HT1080 (cell line): ENCODE measurements around the gene SEMA6D. TPM values are rescaled to one million over a fixed set of nuclear protein-coding genes. Genes with fewer than 3 reads are reported as not detected.
"Not testable (repeated sequence)": the region's sequence is repeated elsewhere in the genome, so short reads cannot be mapped to it uniquely, and the experiment has no call there.

ENCODE experiments used
- DNase-seq: peaks from one replicate; pipeline ENCODE4 v3.0.0-alpha.2; 2015; ENCODE audit warnings: low read depth
- total RNA-seq: library from RNA; depleted of rRNA; stranded (reverse); fragments of >200 nt; shearing (Covaris generic); gene quantifications from 2 replicates; pipeline ENCODE4 v1.2.3, GENCODE V29; 2014

Gene SEMA6D
- total RNA-seq, 1 experiment from 2014 or later: 0.35 TPM

DNA sequence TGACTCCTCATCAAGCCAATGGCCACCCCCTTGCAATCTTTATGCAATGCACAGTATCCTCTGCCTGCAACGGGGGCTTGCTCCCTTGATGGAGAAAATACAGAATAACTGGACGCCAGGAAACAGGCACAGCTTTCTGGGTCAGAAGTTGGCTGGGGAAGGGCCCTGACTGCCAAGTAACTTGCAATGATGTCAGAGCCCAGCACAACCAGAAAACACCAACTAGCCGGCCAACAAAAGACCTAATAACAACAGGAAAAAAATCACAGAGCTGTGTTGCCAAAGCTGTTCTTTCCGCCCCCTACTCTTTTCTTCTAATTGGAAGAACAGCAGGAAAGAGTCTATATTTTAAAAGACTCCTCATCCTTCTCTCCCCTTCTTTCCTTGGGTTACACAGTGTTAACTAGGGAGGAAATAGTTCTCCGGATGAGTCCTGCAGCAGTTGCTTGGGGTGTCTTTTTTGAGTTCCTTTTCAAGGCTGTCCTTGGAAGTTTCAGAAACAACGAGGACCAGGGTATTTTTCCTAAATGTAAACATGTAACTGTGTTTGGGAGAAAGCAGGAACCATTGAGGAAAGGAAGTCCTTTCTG lies 1.4 kb upstream of the SEMA6D start:
- DNase-seq: no peak

DNA sequence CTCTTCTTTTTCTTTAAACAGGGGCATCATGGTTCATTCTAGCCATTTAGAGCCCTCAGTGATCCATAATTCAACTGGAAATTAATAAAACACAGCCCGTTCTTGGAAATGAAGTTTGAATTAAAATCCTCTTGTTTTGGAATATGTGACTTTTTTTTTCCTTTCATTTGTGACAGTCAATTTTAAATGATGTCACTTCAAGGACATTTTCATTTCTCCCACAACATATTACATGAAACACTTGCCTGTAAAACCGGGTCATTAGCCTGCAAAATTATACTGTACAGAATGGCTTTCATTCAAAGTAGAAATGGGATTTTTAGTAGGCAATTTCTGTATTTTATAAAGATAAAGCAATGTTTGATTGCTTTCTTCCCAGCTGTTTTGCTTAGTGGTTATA lies 789 bp upstream of the SEMA6D start:
- no peak for DNase-seq

GRCh38 chr15:47718497-47719437 lies 1.5 kb downstream of the SEMA6D start:
- no peak for DNase-seq

GRCh38 chr15:47719730-47720129 lies 2.4 kb downstream of the SEMA6D start:
- no peak for DNase-seq

GRCh38 chr15:47720555-47720954 lies 3.2 kb downstream of the SEMA6D start:
- DNase-seq: no peak

DNA sequence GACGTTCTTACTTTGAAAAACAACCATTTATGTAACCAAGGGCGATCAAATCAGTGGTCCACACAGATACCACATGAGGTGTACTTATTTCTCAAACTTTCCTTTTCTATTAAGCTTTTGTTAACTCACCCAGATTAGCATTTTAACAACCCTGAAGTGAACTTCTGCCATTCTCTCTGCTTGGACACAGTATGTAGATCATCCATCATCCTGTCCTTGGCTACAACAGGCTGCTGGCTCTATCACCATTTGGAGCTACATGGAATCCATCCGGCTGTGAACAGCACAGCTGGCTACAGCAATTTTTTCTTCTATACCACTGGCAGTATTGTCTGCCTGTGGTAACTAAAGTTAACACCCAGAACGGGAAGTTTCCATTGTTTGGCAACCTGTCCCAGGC lies 4.4 kb downstream of the SEMA6D start:
- no peak for DNase-seq

GRCh38 chr15:47724346-47724745 lies 7.0 kb downstream of the SEMA6D start:
- DNase-seq: no peak

DNA sequence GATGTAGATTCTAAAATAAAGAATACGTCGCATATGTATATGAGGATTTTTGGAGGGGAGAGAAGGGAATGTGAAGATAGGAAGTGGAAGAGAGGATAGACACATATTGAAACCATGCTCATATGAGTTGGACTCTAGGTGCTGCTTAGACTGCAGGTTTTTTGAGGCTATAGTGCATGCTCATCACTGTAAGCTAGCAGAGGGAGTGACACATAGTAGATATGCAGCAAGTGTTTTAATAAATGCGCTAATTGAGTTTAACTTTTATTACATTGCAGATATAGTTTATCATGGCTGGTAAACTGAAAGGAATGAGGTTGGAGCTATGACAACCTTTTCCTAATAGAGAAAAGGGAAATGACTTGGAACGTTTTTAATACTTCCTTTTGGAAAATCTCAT lies 7.7 kb downstream of the SEMA6D start:
- no peak for DNase-seq

DNA sequence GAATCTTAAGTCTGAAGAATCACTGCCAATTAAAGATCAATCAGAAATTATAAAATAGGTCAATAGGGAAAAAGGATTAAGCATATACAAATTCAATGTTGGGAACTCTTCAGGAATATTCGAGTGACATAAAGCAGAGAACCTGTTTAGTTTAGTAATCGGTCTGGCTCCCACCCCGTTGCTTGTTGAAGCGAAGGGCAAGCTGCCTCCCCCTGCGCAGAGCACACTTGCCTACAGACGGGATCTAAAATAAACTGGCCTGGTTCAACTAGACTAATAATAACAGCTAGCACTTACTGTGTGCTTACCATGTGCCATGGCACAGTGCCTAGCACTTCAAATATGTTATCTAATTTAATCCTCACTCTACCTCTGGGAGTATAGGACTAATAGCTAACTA lies 8.6 kb downstream of the SEMA6D start:
- no peak for DNase-seq

- no peak for DNase-seq
Measured at GRCh38 chr15:47726399-47726823, 9.1 kb downstream of the SEMA6D start.

- no peak for DNase-seq
Measured at GRCh38 chr15:47727137-47727536, 9.8 kb downstream of the SEMA6D start.

DNA sequence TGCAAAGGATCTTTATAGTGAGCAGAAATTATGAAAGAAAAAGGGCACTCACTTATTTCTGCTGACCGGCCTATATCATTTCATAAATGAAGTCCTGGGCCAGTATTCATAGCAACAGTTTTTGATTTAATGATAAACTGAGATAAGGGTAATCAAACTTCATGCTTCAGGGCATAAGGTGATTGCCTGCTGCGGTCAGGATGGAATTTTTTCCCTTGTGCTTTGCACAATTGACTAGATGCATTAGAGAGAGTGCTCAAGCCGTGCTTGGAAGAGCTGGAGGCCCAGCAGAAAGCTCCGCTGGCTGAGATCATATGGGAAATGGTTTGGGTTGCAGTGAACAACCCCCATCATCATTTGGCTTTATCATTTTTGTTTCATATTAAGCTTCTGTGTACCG lies 10.4 kb downstream of the SEMA6D start:
- no peak for DNase-seq

DNA sequence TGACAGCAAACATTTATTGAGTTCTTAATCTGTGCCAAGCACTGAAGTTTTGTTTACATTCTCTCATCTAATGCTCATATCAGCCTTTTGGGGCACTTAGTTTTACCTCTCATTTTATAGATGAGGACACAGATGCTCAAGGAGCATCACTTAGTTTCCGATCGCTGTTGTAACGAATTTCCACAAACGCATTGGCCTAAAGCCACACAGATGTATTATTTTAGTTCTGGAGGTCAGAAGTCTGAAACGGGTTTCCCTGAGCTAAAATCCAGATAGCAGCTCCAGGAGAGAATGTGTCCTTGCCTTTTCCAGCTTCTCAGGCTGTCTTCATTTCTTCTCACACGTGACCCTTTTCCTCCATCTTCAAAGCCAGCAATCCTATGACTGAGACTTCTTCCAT lies 11.1 kb downstream of the SEMA6D start:
- DNase-seq: no peak

DNA sequence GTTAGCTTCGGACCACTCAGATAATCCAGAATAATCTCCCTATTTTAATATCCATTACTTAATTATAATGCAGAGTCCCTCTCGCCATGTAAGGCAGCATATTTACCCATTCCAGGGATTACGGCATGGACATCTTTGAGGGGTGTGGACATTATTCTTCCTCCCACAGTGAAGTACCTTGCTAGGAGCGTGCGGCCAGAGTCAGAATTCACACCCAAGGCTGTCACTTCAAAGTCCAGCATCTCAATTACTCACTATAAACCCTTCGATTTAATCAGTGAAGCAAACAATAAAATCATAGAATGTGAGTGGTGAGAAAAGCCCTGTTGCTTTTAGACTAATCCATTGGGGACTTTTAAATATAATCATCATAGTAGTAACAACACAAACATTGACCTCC lies 11.6 kb downstream of the SEMA6D start:
- DNase-seq: no peak

DNA sequence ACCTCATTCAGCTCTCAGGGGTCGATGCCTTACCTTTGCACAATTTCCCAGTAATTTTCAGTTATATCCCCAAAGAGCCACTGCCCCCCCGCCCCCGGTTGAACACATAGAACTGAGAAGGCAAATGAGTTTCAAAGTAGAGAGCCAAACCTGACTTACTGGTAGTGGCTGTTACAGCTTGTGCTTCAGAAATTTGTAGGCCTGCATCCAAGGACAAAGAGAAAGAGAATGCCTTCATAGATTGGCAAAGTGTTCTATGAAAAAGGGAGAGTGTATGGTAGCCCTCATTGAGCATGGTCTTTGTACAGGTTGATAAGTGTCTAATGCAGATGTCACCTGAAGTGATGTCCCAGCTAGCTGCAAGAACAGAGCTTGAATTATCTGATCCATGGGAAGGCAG lies 13.9 kb downstream of the SEMA6D start:
- DNase-seq: no peak

GRCh38 chr15:47732248-47732647 lies 14.9 kb downstream of the SEMA6D start:
- DNase-seq: no peak

DNA sequence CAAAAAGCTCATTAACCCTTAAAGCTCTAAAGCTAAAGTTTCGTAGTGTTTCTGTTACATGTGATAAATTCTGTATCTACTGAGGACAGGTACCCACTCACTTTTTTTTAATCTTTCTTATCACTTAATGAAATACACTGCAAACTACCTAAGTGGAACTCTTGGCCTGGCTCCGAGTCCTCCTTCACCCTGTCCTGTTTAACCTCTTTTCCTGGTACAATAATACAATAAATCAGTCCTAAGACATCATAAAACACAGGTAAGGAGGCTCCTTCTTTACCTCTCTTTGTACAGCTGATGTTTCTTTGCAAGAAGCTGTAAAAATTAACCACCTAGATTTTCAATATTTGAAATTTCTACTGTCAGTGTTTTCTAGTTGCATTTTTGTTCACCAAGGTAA lies 15.8 kb downstream of the SEMA6D start:
- DNase-seq: no peak

DNA sequence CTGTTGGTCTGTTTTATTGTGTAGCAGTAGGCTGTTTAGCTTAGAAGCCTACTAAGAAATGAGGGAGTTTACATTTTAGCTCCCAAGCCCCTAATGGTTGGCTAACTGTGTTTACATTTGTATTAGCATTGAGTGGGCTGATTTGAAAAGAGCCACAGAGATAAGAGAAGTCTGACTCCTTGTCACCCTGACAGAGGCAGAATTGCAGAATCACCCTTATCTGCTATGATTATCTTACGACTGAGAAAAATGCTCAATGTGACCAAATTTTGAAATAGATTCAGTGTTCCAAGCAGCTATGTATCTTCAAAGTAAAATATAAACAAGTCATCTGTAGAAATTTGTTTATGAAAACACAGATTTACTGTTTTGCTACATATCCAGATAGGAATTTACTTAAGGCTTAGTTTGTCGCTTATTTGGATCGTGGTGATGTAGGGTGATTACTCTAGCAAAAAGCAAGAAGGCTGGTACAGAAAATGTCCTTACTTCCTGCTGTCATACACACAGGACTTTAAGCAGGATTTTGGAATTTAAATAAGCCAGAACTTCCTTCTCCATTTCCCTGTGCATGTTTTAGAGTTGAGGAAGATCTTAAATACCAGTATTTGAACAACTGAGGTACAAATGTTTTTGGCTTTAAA lies 19.0 kb downstream of the SEMA6D start:
- no peak for DNase-seq

DNA sequence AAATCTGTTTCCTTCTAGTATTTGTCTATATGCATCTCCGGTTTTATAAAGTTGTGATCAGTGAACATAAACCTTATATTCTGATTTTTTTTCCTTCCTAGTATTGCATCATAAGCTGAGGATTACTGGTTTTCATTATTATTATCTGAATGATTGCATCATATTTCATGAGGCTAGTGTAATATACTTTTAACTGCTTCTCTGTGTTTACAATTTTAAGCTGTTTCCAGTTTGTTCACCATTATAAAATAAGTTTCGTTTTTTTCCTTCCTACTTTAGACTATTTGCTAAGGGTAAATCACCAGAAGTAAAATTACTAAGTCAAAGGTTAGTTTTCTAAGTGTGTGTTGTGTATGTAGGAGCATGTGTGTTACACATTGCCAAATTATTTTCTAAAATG lies 20.2 kb downstream of the SEMA6D start:
- no peak for DNase-seq

GRCh38 chr15:47738144-47738825 lies 21.0 kb downstream of the SEMA6D start:
- not testable (repeated sequence) for DNase-seq

DNA sequence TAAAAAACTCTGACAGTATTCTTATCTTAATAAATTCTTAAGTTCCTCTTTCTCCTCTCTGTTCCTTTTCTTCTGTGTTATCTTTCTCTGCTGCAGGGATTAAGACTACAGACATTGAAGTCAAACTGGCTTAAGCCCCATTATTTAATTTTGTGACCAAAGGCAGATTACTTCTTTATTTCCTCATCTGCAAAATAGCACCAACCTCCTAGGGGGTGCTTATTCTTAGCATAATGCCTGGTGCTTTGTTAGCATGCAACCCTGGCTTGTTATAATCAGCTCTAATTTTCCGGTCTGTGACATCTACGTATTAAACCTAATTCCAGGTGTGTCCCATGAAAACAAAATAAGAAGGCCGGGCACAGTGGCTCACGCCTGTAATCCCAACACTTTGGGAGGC lies 23.8 kb downstream of the SEMA6D start:
- no peak for DNase-seq

DNA sequence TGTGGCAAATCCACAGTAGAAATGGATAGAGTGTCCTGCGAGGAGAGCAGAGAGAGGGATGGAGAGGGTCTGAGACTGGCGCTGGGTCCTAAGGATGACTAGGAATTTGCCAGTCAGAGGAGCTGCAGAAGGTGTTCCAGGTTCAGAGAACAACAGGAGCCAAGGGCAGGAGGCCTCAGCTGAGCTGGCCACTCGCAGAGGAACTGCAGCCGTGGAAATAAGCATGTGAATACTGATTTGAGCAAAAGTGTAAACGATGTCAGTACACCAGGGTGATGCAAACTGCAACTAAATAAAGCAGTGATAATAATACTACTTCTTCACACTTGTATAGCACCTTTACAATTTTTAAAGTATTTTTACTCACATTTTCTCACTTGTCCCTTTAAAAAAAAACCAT lies 24.6 kb downstream of the SEMA6D start:
- no peak for DNase-seq
